Esophagus muscularis mucosa (tissue), 4 donors: Measurements from ENCODE around the gene NECTIN2. TPM values are rescaled to one million over a fixed set of nuclear protein-coding genes. Genes with fewer than 3 reads are reported as not detected.
"Not testable (repeated sequence)": the region's sequence is repeated elsewhere in the genome, so short reads cannot be mapped to it uniquely, and the experiment has no call there.

ENCODE experiments used
- DNase-seq: peaks from one replicate; pipeline ENCODE4 v3.0.0-alpha.2; 2017; ENCODE audit errors: extremely low spot score
- H3K27ac ChIP-seq, 4 donors: fragments of 200-600 bp; sonication (generic); replicated peaks in 1 of 4; 1 replicate in 3 of 4; 2 replicates in 1 of 4; pipeline ENCODE4 v1.5.1; 2016 to 2019; ENCODE audit warnings: mild to moderate bottlenecking in 1 of 4
- H3K27me3 ChIP-seq, 4 donors: fragments of 200-600 bp; sonication (generic); one replicate each; pipeline versions ENCODE4 v1.5.1 to v1.6.0; 2016 to 2019
- H3K36me3 ChIP-seq, 4 donors: fragments of 200-600 bp; sonication (generic); one replicate each; pipeline ENCODE4 v1.5.1; 2016 to 2019
- H3K4me1 ChIP-seq, 4 donors: fragments of 200-600 bp; sonication (generic); one replicate each; pipeline ENCODE4 v1.5.1; 2016 to 2019
- H3K4me3 ChIP-seq, 4 donors: fragments of 200-600 bp; sonication (generic); 1 replicate in 2 of 4; 2 replicates in 2 of 4; pipeline ENCODE4 v1.5.1; 2016 to 2019; ENCODE audit warnings: mild to moderate bottlenecking in 4 of 4, moderate library complexity in 1 of 4
- H3K9me3 ChIP-seq, 4 donors: fragments of 200-600 bp; sonication (generic); 1 replicate in 3 of 4; 2 replicates in 1 of 4; pipeline ENCODE4 v1.5.1; 2016 to 2019
- EP300 ChIP-seq: sonication (generic); formaldehyde crosslinking; IDR thresholded peaks from one replicate; pipeline ENCODE4 v1.6.1; 2017; ENCODE audit warnings: antibody characterized with exemption
- POLR2A ChIP-seq: fragments of 450-650 bp; IDR thresholded peaks from one replicate; pipeline ENCODE4 v1.6.1; 2017; ENCODE audit warnings: antibody characterized with exemption, moderate library complexity, mild to moderate bottlenecking, low read depth
- POLR2AphosphoS5 ChIP-seq, 2 donors: sonication (generic); formaldehyde crosslinking; IDR thresholded peaks; one replicate each; pipeline ENCODE4 v1.6.1; 2017; ENCODE audit warnings: antibody characterized with exemption in 2 of 2
- WGBS: methylation state at CpG from one replicate; pipeline ENCODE4 v1.1.5; 2018; 5-methylcytosine and 5-hydroxymethylcytosine counted together
- intact Hi-C: fragments of 100-400 bp; cut with DNase I; formaldehyde crosslinking; loops from one replicate; pipeline ENCODE4 v1.15.1; 2023
- total RNA-seq, 4 donors: library from RNA; depleted of rRNA; stranded (reverse); fragments of >200 nt; gene quantifications; one replicate each; pipeline versions ENCODE4 v1.1.0 to v1.2.1, GENCODE V29; 2016
- TF ChIP-seq, protein P1 (sequence below), 3 experiments: fragments of 200-600 bp in 2 of 3; fragments of 450-650 bp in 1 of 3; sonication (generic) in 2 of 3; IDR thresholded peaks; one replicate each; pipeline ENCODE4 v1.5.1; 2017 to 2019; ENCODE audit warnings: antibody characterized with exemption in 3 of 3, mild to moderate bottlenecking in 2 of 3, moderate library complexity in 1 of 3

Gene NECTIN2
- total RNA-seq, 4 donors from 2014 or later = 34.5 to 72.4 (median 60.1) TPM

DNA sequence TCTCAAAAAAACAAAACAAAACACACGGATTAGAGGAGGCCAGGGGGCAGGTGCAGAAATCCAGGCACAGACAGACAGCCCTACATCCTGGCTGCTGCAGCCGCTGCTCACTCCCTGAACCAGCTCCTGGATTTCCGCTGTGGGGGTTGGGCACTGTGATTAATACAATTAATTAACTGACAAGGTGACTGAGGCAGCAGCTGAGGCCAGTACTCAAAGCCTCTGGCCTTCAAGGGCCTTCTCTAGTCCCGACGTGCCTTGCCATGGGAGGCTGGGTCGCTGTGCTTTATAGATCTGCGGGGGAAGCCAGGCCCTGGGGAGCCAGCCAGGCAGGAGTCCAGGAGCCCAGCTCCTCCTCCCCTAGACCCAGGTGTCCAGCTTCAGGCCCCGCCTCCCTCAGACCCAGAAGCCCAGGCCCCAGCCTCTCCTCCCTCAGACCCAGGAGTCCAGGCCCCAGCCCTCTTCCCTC lies 4.6 kb downstream of the NECTIN2 start:
- TF ChIP-seq POLR2A (no peak), EP300 (no peak), POLR2AphosphoS5 (IDR thresholded peaks at IDR 0.05) (no peak)
- TF ChIP-seq, protein P1, sequence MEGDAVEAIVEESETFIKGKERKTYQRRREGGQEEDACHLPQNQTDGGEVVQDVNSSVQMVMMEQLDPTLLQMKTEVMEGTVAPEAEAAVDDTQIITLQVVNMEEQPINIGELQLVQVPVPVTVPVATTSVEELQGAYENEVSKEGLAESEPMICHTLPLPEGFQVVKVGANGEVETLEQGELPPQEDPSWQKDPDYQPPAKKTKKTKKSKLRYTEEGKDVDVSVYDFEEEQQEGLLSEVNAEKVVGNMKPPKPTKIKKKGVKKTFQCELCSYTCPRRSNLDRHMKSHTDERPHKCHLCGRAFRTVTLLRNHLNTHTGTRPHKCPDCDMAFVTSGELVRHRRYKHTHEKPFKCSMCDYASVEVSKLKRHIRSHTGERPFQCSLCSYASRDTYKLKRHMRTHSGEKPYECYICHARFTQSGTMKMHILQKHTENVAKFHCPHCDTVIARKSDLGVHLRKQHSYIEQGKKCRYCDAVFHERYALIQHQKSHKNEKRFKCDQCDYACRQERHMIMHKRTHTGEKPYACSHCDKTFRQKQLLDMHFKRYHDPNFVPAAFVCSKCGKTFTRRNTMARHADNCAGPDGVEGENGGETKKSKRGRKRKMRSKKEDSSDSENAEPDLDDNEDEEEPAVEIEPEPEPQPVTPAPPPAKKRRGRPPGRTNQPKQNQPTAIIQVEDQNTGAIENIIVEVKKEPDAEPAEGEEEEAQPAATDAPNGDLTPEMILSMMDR (IDR thresholded peaks at IDR 0.05) = no peak
- peaks cover 0 to 15% (median 7%) of the 10 kb centered on the region in 4 donors for H3K36me3 ChIP-seq
- 68% methylated on average over 5 of the region's 8 CpGs for WGBS
- H3K9me3 ChIP-seq = no peaks in the 10 kb centered on the region
- intact Hi-C loops = no loop called here
- H3K27me3 ChIP-seq = no peaks in the 10 kb centered on the region
- no peak overlapping the region for H3K4me3 ChIP-seq
- DNase-seq = no peak
- peaks cover 35 to 53% (median 39%) of the 10 kb centered on the region in 4 donors for H3K4me1 ChIP-seq
- H3K27ac ChIP-seq = peak overlapping the region in 3 of 4 donors; percentile 18 to 22 (median 21)

DNA sequence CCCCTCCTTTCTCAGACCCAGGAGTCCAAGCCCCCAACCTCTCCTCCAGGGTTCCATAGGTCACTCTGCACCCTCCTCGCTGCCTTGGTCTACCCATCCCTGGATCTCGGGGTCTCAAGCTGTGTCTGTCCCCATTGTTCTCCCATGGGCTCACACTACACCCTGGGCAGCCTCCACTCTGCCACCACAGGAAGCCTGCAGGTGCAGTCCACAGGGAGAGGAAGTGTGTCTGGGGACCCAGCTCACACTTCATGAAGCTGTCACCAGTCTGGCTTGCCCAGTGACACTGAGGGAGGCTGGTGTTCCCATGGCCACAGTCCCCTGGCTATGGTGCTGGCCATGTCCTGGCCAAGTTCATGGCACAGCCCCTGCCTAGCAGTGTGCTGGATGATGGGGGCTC lies 5.3 kb downstream of the NECTIN2 start:
- Histone ChIP-seq H3K4me3 (no peak overlapping the region), H3K36me3 (peaks cover 0 to 22% (median 8%) of the 10 kb centered on the region in 4 donors), H3K27me3 (no peaks in the 10 kb centered on the region), H3K9me3 (no peaks in the 10 kb centered on the region), H3K4me1 (peaks cover 36 to 59% (median 42%) of the 10 kb centered on the region in 4 donors), H3K27ac (peak overlapping the region in 1 of 4 donors; percentile 21)
- TF ChIP-seq, protein P1 (IDR thresholded peaks at IDR 0.05) = no peak
- TF ChIP-seq EP300 (no peak), POLR2A (no peak), POLR2AphosphoS5 (IDR thresholded peaks at IDR 0.05) (no peak)
- DNase-seq = no peak
- intact Hi-C loops = no loop called here
- WGBS = 67% methylated on average over 2 of the region's 2 CpGs

DNA sequence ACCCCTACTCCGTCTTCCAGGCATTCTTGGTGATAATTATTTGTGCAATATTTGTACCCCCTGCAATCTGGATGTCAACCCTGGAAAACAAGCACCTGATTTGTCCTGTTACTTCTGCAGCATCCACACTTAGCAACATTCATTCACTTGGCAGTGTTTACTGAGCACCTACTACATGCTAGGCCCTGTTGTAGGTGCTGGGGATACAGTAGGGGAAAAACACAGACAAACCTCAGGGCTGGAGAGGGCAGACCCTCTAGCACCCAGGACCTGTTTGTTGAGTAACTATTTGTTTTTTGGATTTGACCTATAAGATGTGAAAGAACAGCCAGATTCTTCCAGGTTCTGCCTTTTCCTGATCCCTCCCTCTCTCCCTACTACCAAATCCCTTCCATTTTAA lies 9.5 kb downstream of the NECTIN2 start:
- Histone ChIP-seq H3K27ac (peak overlapping the region in 1 of 4 donors; percentile 44), H3K9me3 (no peaks in the 10 kb centered on the region), H3K4me1 (peaks cover 19 to 38% (median 26%) of the 10 kb centered on the region in 4 donors), H3K36me3 (peaks cover 0 to 41% (median 12%) of the 10 kb centered on the region in 4 donors), H3K27me3 (no peaks in the 10 kb centered on the region), H3K4me3 (no peak overlapping the region)
- DNase-seq = no peak
- intact Hi-C loops = no loop called here
- WGBS = 91% methylated on average over 1 of the region's 1 CpG
- no peak for TF ChIP-seq POLR2AphosphoS5 (IDR thresholded peaks at IDR 0.05)
- TF ChIP-seq EP300 = no peak
- TF ChIP-seq POLR2A = no peak
- TF ChIP-seq, protein P1 (IDR thresholded peaks at IDR 0.05) = no peak

DNA sequence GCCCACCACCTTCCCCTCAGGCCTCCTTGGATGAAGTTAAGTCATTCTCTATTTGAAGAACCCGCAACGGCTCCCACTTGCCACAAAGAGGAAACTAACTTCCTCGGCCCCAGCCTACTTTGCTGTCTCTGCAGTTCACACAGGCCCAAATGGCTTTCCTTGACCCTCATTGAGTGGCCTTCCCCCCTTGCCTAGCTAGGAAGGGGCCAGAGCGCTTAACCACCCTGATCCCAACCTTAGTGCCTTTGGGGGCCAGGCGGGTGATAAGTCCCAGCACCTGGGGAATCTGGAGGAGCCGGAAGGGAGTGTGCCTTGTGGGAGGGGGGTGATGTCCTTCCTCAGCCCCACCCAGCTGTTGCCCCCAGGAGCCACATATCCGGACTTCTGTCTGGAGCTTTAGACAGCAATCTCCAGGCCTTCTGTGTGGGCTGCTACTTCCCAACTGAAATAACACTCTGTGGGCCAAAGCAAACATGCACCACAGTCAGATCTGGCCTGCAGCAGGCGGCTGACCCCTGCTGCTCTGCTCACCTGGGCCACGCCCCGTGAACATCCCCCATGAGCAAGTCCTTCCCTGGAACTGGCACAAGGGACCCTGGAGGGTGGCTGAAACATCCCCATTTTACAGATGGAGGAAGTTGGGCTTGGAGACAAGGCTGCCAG lies 10.5 kb downstream of the NECTIN2 start:
- intact Hi-C loops = no loop called here
- TF ChIP-seq EP300 (no peak), POLR2A (no peak), POLR2AphosphoS5 (IDR thresholded peaks at IDR 0.05) (peak in 1 of 2 donors; percentile 10)
- Histone ChIP-seq H3K27ac (peak overlapping the region in 3 of 4 donors; percentile 44 to 47 (median 44)), H3K27me3 (no peaks in the 10 kb centered on the region), H3K4me3 (no peak overlapping the region), H3K36me3 (peaks cover 0 to 46% (median 17%) of the 10 kb centered on the region in 4 donors), H3K4me1 (peaks cover 13 to 28% (median 20%) of the 10 kb centered on the region in 4 donors), H3K9me3 (no peaks in the 10 kb centered on the region)
- DNase-seq = no peak
- WGBS = 72% methylated on average over 7 of the region's 10 CpGs

DNA sequence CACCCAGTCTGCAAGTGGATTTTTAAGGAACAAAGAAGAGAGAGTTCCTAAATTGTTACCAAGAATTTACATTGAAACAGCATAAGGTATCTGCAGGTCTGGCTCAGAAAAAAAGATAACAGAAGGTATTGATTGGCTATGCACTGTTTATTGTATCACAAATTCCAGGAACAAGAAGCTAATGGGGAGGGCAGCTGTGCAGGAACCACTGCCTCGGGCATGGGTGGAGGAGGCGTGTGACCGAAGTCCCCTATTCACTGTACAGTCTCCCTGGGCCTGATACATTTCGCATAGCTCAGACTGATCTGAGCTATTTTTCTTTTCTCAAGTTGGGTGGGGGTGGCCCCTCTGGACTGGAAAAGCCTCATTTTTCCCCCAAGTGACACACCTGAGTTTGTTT lies 11.7 kb downstream of the NECTIN2 start:
- no peak for TF ChIP-seq POLR2AphosphoS5 (IDR thresholded peaks at IDR 0.05)
- Histone ChIP-seq H3K27ac (no peak overlapping the region), H3K9me3 (no peaks in the 10 kb centered on the region), H3K36me3 (peaks cover 4 to 44% (median 18%) of the 10 kb centered on the region in 4 donors), H3K4me1 (peaks cover 12 to 25% (median 19%) of the 10 kb centered on the region in 4 donors), H3K4me3 (no peak overlapping the region), H3K27me3 (no peaks in the 10 kb centered on the region)
- no peak for DNase-seq
- intact Hi-C loops = no loop called here
- WGBS = 76% methylated on average over 4 of the region's 4 CpGs

DNA sequence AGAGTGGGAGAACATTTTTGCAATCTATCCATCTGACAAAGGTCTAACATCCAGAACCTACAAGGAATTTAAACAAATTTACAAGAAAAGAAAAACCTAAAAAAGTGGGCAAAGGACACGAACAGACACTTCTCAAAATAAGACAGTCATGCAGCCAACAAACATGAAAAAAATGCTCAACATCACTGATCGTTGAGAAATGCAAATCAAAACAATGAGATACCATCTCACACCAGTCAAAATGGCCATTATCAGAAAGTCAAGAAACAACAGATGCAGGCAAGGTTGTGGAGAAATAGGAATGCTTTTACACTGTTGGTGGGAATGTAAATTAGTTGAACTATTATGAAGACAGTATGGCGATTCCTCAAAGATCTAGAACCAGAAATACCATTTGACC lies 15.5 kb downstream of the NECTIN2 start:
- intact Hi-C loops, H3K9me3 ChIP-seq, H3K4me3 ChIP-seq, H3K27ac ChIP-seq, DNase-seq, H3K27me3 ChIP-seq: not testable (repeated sequence)
- peaks cover 13 to 44% (median 29%) of the 10 kb centered on the region in 4 donors for H3K36me3 ChIP-seq
- peaks cover 9 to 18% (median 14%) of the 10 kb centered on the region in 4 donors for H3K4me1 ChIP-seq
- WGBS = 78% methylated on average over 3 of the region's 3 CpGs
